SK-N-SH treated with all-trans-retinoic acid at 6 μM for 48 hours (cell line): ENCODE measurements around the gene ARID5B.

Source experiments
- BACH2 ChIP-seq: fragments of 250-450 bp; sonication (Bioruptor Pico); IDR thresholded peaks from 2 replicates; pipeline ENCODE4 v1.9.0; 2021; ENCODE audit warnings: mild to moderate bottlenecking, borderline replicate concordance
- ISL1 ChIP-seq: fragments of 250-450 bp; sonication (Bioruptor Pico); IDR thresholded peaks from 2 replicates; pipeline ENCODE4 v2.1.2; 2022; ENCODE audit warnings: mild to moderate bottlenecking, moderate library complexity
- ZFP30 ChIP-seq: fragments of 450-650 bp; formaldehyde crosslinking; IDR thresholded peaks from 2 replicates; pipeline ENCODE4 v1.5.0; 2022; ENCODE audit warnings: mild to moderate bottlenecking, moderate library complexity
- TF ChIP-seq, protein P1 (sequence below): fragments of 250-450 bp; sonication (Bioruptor Pico); IDR thresholded peaks from 2 replicates; pipeline ENCODE4 v1.8.0; 2020; ENCODE audit warnings: mild to moderate bottlenecking, moderate library complexity, borderline replicate concordance

DNA sequence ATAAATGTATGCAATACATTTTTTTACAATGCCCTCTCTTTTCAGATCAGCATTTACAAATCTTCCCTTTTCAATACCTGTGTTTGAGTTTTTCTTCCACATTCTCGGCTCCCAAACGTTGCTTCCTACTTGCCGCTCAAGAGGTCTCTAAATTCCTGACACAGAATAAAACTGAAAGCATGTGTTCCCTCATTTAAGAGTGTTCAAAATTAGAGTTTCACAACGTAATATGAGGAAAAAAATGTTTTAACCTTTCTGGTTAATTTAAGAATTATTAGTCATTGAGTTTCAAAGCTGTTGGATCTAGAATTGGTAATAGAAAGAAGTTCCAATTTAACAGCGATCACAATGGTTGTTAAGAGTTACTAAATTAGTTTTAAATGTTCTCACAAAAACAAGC lies 100.4 kb downstream of the ARID5B start:
- TF ChIP-seq ISL1 (CRISPR knock-in tag) (no peak), ZFP30 (CRISPR knock-in tag) (no peak), BACH2 (CRISPR knock-in tag) (no peak)
- TF ChIP-seq, protein P1, sequence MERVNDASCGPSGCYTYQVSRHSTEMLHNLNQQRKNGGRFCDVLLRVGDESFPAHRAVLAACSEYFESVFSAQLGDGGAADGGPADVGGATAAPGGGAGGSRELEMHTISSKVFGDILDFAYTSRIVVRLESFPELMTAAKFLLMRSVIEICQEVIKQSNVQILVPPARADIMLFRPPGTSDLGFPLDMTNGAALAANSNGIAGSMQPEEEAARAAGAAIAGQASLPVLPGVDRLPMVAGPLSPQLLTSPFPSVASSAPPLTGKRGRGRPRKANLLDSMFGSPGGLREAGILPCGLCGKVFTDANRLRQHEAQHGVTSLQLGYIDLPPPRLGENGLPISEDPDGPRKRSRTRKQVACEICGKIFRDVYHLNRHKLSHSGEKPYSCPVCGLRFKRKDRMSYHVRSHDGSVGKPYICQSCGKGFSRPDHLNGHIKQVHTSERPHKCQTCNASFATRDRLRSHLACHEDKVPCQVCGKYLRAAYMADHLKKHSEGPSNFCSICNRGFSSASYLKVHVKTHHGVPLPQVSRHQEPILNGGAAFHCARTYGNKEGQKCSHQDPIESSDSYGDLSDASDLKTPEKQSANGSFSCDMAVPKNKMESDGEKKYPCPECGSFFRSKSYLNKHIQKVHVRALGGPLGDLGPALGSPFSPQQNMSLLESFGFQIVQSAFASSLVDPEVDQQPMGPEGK (CRISPR knock-in tag), result no peak
